SW 1271 (cell line): ENCODE data around the gene STRADA.
A peak's percentile ranks its signal among the peaks of the same experiment; 100 is the strongest.
"Not testable (repeated sequence)": the region's sequence is repeated elsewhere in the genome, so short reads cannot be mapped to it uniquely, and the experiment has no call there.

Experiments
- DNase-seq, 2 experiments: peaks; one replicate each; lab custom pipeline; 2025; lab: John Stamatoyannopoulos, UW

Gene STRADA

DNA sequence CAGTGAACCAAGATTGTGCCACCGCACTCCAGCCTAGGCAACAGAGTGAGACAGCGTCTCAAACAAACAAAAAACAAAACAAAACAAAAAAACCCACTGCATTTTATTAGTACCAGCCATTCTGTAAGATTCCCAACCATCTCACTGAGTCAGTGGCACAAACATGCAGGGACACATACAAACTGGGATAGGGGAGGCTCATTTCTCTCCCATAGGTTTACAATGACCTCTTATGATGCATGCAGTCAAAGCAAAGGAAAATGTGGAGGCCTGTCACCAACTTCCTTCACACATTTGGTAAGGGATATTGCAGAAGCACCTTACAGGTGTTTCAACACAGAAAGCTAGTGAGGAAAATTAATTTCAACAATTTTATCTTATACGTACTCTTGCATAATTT is 12.4 kb upstream of the STRADA start:
- DNase-seq: no peak

DNA sequence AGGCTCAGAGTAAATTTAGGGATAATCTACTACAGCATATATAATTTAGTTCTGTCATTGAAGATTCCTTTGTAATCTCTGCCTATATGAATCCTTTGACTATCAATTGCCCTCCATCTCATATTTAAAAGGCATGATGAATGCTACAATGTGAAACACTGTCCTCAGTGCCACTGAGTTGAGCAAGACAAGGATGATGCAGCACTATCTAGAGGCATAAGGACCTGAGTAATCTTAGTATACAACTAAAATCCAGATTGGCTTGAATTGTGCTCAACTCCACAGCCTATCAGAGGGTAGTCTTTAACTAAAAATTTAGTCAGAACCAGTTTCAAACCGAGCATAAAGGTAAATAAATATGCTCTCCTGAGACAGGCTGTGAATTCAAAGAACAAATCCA is 11.6 kb upstream of the STRADA start:
- no peak for DNase-seq

DNA sequence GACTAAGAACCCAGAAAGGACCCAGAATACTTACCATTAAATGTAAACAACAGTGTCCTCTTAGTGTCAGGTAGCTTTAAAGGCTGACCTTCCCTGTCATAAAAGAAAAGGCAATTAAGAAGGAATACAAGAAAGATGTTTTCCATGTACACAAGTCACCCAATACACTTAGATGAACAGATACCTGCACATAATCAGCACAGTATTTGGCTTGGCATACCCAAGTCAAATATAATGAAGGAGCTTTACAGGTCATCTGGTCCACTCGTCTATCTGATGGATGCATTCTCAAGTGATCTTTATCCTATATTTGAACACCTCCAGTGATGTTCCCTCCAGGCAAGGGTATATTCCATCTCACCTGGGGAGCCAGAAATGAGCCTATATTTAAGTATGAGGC is 11.1 kb upstream of the STRADA start:
- DNase-seq: no peak

DNA sequence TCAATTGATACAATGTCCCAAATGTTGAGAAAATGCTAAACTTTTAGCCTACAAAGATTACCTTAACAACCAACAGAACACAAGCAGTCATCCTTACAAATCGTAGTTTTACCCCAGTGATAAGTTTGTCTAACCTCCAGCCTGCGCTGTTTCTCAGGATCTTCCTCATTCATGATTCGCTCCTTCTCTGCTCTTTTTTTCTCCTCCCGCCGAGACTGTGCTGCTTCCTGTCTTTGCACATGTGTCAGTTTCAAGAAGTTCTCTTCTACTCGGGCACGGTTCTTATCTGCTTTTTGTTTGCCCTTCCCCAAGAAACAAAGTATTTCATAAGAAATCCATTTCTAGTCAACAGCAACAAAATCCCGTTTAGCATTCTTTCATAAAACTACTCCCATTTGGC is 10.2 kb upstream of the STRADA start:
- DNase-seq: no peak

DNA sequence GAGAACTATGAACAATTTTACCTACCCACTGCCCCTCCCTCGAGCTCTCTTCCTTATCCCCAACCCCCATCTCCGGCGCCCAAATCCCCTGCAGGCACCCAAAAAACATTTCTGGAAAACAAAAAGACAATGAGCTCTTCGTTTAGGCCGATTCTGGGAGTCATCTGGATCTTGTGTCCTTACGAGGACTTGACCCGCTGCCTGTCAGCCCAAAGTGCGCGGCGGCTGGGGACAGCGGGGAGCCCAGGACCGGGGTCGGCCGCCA is 524 bp downstream of the STRADA start:
- DNase-seq: peak; percentile 10 to 38

DNA sequence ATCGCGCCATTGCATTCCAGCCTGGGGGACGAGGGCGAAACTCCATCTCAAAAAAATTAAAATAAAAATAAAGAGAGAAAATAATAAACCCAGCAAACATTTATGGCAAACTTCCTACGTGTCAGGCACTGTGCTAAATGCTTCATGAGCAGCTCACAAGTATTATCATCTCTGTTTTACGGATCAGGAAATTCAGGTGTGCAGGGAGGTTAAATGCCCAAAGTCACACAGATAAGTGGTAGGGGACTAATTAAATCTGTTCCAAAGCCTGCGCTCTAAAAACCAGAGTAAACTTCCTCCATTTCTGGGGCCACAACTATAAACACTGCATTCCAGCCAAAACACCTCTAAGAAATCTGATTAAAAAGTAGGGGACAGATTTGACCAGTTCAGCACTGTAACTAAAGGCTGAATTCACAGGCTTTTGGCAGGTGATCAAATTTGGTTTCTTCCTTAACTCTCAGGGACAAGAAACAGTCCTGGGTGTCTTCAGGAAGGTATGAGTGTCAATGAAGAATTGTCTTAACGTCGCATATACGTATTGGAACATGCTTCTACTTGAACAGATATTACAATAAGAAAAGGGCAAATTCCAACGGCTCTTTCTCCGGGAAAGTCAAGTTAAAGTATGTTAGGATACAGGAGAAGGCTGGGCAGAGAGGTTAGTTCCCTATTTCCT is 996 bp downstream of the STRADA start:
- DNase-seq: no peak

DNA sequence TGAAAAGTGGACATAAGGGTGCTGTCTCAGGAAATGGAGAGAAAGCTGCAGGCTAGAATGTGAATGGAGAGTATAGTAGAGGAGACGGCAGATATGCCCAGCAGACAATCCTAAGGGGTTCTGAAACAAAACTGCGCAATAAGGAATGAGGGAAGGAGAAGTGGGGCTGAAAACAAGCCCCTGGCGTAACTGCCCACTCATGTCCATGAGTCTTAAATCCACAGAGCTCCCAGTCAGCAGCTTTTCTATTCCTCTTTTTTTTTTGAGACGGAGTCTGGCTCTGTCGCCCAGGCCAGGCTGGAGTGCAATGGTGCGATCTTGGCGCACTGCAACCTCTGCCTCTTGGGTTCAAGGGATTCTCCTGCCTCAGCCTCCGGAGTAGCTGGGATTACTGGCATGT is 5.9 kb downstream of the STRADA start:
- DNase-seq: no peak

DNA sequence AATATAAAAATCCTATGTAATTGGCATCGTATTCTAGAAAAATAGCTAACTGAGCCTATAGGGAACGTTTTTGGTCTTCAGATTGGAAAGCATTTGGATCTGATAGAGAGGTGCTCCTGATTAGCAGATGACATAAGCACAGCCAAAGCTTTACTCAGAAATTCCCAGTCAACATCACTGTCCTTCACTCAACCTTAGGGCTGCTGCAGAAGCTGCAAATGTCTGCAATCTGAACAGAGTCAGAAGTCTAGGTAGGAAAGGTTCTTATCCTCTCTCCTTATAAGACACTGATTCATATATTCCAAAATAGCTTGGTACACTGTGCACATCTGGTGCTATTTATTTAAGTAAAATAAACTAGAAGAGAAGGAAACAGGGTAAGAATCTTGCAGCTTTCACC is 19.2 kb downstream of the STRADA start:
- DNase-seq: no peak

DNA sequence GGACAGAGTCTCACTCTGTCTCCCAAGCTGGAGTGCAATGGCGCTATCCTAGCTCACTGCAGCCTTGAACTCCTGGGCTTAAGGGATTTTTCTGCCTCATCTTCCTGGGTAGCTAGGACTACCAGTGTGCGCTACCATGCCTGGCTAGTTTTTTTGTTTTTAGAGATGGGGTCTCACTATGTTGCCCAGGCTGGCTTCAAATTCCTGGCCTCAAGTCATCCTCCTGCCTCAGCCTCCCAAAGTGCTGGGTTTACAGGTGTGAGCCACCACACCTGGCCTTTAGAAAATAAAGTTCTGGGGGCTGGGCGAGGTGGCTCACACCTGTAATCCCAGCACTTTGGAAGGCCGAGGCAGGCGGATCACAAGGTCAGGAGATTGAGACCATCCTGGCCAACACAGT is 21.4 kb downstream of the STRADA start:
- not testable (repeated sequence) for DNase-seq

DNA sequence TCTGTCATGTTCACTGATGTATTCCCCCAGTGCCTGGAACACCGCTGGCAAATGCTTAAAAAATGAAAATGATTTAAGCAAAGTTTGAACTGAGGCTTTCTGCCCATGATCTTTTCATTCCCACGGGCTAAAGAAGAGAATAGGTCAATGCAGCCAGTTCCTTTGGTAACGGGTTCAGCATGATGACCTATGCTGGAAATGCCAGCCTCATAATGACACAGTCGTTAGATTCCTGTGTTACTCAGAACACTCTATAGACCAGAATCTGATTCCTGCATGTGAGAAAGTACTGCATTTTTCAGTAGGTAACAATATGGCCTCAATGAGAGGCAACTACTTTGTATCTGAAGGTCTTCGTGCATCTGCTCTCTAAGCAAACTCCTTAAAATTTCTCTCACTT is 22.6 kb downstream of the STRADA start:
- DNase-seq: no peak

DNA sequence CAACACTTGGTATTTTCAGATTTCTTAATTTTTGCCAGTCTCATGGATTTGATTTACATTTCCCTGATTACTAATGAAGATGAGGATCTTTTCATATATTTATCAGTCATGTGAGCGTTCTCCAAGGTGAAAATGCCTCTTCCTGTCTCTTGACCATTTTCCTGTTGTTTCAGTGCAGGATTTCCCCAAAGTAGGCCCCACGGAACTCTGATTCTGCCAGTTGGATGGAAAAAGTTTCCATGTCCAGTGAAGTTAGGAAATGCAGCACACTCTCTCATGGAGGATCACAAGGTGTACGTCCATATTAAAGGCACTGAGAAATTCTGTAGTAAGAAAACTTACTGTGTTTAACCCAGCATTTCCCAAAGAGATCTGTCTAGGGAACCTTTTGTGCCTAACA is 25.2 kb downstream of the STRADA start:
- no peak for DNase-seq

DNA sequence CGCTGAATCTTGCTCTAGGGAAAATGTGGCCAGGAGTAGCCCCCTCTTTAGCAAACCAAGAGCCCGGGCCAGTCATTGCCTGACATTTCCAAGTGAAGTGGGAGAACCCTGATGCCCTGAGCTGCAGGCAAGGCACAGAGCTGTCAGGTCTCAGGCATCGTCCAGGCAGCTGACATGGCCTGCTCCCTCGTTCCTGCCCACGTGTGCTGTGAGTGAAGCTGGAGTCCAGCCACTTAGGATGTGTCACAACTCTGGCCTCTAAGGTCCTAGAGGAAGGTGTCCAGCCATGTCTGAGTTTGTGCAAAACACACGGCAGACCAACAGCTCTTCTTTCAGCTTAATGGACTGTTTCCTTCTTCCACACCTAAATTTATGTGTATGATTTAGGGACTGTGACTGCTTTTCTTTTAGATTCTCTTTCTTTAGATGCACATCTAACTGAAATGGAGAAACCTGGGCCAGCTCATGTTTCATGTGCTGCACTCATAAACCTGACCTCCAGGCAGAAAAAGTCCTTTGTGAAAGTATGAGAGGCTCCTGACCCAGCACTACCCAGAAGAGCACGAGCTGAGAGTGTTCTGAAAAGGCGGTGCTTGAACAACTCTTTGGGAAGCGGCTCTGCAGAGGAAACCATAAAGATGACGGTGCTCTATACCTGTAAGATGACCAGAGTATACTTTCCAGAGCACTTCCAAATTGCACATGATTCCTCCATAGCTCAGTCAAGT is 26.9 kb downstream of the STRADA start:
- no peak for DNase-seq

DNA sequence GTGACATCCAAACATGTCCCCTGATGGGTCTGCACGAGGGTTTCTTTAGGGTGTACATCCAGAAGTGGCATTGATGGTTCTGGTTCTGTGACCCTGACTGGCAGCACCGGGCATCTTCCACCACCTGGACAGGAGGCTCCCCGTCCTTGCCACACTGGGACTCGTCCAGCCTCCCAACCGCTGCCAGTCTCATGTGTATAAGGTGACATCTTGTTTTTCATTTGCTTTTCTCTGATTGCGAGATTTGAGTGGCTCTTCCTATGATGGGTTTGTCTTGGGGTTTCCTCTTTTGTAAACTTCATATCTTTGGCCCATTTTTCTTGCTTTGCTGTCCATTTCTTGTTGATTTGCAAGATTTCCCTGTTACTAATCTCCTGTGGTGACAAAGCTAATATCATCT is 32.5 kb downstream of the STRADA start:
- DNase-seq: no peak

DNA sequence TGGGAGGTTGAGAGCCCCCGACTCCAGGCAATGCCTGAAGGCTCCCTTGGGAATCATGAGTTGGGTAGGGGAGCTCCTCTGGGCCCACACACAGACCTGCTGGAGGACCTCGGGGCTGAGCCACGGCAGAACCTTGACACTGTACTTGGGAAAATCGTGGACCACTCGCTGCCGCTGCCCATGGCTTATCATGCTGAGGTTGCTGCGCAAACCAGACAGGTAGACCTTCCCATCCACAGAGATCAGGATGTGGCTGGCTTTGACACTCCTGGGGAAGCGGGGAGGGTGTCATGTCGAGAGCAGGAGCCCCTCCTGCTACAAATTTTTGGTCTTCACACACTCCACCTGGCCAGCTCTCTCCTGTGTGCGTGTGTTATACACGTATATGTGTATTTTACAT is 34.4 kb downstream of the STRADA start:
- no peak for DNase-seq

DNA sequence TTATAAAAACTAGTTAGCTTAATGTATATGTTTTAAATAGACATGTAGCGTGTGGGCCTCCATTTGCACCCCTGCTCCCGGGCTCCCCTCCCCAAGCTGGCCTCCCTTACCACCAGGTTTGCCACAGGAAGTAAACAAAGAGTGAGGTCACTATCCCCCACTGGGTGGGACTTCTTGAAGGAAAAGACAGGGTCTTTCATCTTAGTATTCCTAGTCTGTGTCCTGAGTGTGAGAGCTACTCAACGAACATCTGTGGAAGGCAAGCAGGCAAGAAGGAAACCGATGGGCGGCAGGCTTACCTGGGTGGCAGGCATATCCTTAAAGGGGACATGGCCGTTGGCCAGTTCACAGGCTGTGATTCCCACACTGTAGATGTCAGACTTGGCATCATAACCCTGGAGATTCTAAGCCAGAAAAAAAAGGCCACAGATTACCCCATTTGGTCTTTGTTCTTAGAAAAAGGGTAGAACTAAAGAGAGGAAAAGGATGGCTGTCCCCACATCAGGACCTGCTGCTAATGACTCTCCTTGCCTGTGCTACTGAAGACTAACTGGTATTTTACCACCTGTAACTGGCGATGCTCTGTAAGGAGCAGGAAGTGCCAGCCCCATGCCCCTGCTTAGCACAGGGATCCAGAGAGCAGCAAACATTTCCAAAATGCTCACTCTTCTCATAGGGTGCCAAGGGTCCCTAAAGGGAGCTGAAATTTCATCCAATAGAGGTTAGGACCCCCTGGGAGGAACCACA is 35.1 kb downstream of the STRADA start:
- DNase-seq: no peak

DNA sequence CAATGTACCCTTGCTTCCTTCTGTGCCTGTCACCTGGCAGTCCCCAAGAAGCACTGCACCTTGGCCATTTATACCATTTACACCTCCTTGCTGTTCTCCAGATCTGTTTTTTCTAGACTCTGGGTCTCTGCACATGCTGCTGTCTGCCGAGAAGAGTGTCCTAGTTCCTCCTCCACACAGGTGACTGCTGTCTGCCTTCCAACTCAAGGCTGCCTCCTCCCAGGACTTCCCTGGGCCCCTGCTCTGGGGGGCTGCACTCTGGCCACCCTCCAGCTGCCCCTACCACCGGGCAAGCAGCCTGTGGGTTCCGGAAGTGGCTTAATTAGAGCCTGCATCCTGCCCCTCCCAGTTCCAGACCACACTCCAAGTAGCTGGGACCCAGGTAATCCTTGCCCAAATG is 35.9 kb downstream of the STRADA start:
- DNase-seq: no peak

DNA sequence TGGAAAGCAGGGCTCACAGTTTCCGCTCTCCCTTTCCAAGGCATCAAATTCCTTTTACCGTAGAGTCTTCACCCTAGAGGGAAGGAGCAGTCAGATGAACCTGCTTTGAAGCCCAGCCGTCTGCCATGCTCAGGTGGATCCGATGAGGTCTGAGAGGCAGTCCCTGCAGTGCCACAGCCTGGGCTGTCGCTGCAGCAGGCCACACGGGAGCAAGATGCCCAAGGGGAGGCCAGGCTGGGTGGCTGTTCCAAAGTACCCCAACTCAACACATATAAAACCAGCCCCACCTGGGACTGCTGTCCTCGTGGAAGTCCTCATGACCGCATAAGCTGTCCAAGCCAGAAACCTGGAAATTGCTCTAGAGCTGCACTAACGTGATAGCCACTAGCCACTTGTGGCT is 36.8 kb downstream of the STRADA start:
- DNase-seq: no peak

DNA sequence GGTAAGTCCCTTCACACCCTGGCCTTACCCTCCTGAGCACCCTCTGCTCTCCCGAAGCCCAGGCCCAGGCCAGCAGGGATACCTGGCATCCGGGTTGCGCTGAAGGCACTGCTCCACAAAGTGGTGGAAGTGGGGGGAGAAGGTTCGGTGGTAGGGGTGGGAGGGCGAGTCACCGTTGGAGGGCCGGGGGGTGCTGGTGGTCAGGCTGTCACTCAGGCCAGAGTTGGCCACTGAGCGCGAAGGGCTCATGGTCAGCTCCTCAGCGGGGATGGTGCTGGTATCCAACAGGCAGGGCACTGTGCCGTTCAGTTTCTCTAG is 37.4 kb downstream of the STRADA start:
- no peak for DNase-seq

DNA sequence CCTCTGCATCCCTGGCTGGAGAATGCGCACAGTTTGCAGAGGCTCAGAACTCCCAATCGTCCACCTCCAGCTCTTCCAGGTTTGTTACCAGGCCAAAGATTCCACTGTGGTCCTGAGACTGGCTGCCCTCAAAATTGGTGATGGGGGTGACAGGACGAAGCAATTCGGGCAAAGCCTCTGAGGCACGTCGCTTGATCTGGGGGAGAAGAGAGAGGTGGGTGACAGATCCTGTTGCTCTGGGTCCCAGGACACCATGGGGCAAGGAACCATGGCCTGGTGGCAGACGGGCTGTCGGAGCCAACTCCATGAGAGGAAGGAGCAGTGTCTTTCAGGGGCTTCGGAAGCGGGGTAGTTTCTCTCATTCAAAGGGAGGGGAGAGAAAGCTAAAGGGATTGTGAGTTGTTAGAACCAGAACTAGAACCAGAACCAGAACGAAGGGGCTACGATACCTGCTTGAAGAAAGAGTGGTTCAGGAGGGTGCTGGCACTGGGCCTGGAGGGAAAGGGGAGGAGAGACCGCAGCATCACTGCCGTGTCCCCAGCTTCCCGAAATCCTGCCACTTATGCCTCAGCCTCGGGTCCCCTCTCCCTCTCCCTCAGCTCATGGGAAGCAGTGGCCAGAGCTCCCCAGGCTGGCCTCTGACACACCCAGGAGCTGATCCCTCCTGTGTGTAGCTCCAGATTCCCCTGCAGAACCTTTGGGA is 37.9 kb downstream of the STRADA start:
- DNase-seq: no peak

DNA sequence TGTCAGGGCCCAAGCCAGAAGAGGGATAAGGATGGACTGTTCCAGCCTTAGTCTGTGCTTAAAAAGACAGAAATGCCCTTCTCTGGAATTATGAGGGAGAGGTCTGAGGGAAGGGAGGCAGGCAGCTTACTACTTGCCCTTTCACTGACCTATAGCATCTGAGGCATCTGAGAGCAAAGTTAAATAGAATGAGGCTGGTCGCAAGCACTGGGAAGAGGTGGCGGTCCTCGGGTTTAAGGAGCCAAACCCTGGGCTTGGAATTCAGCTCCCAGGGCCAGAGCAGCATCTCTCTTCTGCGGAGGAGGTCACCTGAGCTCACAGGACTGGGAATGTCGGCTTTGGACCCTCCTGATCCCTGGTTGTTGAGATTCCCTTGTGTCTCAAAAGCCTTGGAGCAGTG is 38.6 kb downstream of the STRADA start:
- DNase-seq: no peak

DNA sequence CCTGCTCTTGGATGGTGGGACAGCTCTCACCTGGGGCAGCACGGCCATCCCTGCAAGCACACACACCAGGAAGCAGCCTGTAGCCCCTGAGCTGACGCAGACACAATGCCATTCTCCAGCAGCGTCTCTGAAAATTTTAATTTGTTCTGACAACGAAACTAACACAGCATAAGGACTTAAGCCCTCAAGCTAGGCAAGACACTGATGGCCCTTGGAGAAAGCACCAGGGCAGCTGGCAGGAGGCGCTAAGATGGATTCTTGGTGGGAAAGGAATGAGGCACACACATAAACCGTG is 38.9 kb downstream of the STRADA start:
- DNase-seq: no peak

DNA sequence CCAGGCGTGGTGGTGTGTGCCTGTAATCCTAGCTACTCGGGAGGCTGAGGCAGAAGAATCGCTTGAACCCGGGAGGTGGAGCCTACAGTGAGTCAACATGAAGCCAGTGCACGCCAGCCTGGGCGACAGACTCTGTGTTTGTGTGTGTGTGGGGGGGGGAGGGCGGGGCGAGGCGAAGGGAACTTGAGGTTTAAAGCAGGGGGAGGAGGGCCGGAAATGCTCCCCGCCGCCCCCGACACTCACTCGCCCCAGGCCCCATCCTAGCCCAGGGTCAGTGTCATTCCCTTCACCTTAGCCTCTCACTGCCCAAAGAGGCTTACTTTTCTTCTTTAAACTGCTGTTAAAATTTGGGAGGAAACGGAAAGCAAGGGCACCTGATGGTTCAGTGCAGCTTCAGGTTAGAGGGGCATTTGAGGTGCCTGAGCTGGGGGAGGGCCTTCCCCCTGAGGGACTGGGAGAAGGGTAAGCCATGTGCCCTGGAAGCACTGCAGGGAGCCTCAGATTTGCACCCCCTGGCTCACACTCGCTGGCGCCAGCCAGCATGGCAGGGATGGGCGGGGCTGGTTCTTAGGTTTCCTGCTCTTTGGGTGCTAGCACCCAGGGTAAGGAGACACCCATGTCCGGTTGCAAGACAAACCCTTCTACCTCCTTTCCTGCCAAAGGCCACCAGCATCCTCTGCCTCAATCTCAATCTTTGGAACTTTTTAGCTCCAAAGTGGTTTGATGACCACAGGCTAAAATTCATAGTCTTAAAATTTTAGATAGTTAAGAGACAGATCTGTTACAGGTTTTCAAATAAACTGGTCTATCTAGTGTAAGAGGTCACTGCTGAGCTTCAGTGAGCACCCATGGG is 39.5 kb downstream of the STRADA start:
- no peak for DNase-seq

DNA sequence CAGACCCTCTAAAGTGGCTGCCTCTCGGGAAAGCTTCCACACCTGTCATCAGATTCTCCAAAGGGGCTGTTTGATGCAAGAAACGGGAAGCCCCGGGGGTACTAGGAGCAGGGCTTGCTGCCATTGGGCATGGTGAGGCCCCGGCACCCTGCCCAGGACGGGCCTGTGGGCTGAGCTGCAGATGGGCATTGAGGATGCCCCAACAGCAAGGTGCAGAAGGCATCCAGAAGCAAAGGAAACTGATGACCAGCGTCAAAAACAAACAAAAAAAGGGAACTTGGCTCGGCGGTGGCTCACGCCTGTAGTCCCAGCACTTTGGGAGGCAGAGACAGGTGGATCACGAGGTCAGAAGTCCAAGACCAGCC is 40.2 kb downstream of the STRADA start:
- no peak for DNase-seq
